NCI-H748 (cell line): ENCODE results near the gene ELMOD2.
"Not testable (repeated sequence)": the region's sequence is repeated elsewhere in the genome, so short reads cannot be mapped to it uniquely, and the experiment has no call there.

Experiments used
- DNase-seq: peaks from one replicate; lab custom pipeline; 2025; ENCODE audit not compliant: unreplicated experiment; lab: John Stamatoyannopoulos, UW

Gene ELMOD2, protein sequence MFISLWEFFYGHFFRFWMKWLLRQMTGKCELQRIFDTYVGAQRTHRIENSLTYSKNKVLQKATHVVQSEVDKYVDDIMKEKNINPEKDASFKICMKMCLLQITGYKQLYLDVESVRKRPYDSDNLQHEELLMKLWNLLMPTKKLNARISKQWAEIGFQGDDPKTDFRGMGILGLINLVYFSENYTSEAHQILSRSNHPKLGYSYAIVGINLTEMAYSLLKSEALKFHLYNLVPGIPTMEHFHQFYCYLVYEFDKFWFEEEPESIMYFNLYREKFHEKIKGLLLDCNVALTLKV

GRCh38 chr4:140523857-140524742, at the start of gene ELMOD2:
Gene ELMOD2 (plus strand): TSS chr4:140524168. CDS start chr4:140525429, 1,261 bp downstream.
- DNase-seq, result peak; percentile 97

DNA sequence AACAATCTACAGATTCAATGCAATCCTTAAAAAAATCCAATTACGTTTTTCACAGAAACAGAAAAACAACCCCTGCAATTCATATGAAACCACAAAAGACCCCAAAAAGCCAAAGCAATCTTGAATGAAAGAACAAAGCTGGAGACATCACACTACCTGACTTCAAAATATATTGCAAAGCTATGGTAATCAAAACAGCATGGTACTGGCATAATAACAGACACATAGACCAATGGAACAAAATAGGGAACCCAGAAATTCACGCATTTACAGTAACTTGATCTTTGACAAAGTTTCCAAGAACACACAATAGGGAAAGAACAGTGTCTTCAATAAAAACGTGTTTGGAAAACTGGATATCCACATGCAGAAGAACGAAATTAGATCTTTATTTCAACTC, 40.5 kb upstream of the ELMOD2 start:
- DNase-seq, result no peak

DNA sequence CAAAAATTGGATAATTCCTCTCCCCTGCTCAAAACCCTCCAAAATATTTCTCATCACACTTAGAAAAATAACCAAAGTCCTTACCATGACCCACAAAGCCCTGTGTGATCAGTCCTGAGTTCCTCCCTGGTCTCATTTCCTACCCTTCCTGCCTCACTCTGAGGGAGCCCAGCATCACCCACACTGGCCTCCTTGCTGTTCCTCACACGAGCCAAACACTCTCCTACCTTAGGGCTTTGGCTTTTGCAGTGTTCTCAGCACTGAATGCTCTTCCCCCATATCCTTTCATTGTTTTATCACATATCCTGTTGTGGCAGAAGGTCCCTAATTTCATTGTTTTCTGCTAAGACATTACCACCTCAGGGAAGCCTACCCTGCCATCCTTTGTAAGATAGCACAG, 38.0 kb upstream of the ELMOD2 start:
- no peak for DNase-seq

DNA sequence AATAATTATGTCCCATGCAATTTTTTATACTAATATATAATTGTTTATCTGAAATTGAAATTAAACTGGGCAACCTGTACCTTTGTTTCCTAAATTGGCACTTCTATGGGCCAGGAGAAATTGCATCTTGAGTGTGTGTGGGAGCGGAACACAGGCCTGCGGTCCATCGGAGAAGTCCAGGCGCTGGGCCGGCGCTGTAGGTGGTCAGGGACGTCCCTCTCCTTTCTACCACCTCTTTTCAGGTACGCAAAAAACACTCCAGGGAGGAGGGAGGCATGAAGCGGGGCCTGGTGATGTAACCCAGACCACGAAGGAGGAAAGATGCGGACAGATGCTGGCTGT, 26.6 kb upstream of the ELMOD2 start:
- no peak for DNase-seq

DNA sequence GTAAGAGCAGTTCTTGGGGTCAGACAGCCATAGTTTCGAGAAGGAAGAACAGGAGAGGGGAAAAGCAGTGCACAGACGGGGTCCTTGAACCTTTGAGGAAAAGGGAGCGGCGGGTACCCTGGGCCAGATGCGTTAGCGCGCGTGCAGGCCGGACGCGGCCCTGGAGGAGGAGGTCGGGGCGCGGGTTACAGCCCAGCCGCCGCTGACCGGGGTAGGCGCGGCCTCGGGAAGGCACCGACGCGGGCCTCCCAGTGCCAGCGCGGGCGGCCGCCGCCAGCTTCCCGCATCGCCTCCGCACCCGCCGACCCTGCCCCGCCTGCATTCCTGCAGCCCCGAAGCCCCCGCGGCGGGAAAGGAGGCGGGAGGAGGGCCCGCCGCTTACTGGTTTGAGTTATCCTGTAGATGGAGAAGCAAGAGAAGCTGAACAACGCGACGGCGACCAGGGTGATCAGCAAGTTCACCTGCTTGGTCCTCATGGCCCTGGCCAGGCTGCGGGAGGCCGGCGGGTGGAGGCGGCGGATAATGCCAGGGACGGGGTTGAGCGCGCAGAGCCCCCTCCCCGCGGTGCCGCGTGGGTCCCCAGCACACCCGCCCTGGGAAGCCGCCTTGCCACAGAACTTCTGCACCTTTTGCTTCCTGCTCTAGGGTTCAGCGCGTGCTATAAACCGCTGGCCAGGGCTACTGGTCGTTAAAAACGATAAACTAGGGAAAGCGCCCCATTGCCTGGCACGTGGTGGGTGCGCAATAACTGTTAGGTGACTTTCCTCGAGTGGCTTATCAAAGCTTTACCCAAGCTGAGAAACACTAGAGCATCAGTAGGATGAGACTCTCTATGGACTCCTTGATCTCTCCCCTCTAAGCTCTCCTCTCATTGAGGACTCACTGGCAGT, 26.0 kb upstream of the ELMOD2 start, which contains the start of gene MGAT4D:
MGAT4D (minus strand) TSS at position 547 of the 890 bp plus-strand sequence; CDS start at position 476, 71 bp downstream.
- DNase-seq, result no peak

DNA sequence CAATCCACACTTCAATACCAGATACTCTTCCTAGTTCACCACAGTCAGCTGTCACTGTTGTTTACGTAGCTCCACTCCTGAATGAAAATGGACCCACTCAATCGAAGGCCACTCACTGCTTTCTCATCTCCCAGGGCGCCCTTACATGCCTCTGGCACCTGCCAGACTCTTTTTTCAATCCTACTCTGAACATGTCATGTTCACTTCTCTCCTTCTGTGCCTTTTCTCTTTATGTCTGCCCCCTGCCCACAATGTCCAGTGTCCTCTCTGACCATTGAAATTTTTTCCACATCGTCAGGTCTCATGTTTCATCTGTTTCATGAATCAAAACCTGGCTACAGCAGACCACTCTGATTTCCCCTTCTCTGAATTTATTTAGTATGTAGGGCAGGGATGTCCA, 24.6 kb upstream of the ELMOD2 start:
- no peak for DNase-seq

DNA sequence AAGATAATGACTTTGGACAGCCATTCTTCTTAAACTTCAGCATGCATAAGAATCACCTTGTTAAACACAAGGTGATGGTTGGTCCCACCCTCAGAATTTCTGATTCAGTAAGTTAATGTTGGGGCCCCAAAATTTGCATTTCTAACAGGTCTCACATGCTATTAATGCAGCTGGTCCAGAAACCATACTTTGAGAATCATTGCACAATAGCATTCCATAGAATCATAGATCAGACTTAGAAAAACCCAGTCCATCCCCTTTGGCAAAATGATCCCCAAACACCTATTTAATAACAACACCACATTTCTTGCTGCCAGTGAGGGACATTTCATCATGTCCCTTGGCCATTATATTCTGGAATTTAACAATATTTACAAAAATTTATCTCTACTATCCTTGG, 19.7 kb upstream of the ELMOD2 start:
- no peak for DNase-seq

DNA sequence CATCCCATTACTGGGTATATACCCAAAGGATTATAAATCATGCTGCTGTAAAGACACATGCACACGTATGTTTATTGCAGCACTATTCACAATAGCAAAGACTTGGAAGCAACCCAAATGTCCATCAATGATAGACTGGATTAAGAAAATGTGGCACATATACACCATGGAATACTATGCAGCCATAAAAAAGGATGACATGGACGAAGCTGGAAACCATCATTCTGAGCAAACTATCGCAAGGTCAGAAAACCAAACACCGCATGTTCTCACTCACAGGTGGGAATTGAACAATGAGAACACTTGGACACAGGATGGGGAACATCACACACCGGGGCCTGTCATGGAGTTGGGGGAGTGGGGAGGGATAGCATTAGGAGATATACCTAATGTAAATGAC, 10.2 kb upstream of the ELMOD2 start:
- not testable (repeated sequence) for DNase-seq

DNA sequence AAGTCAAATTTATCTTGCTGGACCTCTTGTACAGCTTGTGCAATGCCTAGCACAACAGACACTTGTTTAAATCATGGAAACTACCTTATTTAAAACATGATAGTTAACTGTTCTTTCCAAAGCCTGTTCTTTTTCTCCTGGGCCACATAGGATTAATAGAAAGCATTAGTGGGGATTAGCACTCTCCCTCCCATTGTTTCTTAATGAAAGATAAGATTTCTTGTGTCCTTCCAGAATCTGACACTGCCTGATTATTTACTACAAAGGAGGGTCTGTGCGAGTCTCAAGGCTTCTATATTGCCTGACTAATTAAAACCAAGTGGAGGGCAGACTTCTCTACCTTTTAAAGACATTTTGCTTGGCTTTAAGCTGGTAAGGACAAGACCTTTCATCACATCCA, 8.5 kb upstream of the ELMOD2 start:
- DNase-seq, result no peak

DNA sequence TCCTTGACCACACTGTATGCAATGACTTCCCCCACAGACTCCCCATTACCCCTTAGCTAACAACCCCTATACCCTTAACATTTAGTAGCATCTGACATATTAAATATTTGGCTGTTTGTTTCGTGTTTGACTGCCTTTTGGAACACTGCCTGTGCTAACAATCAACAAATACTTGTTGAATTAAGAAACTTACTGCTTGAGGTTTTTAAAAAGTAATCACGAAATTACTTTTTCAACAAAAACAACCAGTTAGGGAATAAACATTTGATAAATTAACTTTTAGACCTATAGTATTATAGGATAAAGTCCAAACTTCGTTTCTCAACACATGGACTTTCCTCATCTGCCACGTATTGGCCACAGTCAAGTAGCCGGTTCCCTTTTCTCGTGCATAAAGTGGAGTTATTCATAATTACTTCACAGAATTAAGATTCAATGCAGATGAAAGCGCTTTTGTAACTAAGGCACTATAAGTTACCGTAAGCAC, 555 bp upstream of the ELMOD2 start:
- no peak for DNase-seq

DNA sequence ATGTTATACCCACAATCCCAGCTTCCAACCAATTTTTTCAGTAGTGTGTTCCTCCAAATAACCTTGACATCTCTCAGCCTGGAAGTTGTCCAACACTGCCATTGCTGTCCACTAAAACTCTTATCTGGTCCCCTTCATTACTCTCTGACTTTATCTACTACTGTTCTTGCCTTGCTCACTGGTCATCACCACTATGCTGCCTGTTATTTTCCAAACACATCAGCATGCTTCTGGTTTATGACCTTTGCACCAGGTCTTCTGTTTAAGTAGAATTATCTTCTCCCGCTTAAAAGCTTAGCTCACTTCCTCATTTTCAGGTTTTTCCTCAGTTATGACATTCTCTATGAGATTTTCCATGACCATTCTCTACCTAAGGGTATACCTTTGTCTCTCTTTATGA, 5.5 kb downstream of the ELMOD2 start:
- no peak for DNase-seq

DNA sequence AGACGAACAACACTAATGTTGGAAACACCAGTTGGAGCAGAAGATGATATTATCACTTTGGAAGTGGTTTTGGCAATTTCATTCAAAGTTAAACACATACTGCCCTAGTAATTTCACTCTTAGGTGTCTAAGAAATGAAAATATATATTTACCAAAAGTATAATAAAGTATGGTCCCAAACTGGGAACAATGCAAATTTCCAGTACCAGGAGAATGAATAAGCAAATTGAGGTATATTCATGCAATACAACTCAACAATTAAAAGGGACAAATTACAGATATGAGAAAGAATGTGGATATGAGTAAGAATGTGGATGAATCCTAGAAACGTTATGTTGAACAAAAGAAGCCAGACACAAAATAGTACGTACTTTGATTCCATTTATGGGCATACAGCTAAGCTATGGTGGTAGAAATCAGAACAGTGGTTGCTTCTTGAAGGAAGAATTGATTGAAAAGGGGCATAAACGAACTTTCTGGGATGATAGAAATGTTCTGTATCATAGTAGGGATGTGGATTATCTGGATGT, 10.0 kb downstream of the ELMOD2 start:
- no peak for DNase-seq

DNA sequence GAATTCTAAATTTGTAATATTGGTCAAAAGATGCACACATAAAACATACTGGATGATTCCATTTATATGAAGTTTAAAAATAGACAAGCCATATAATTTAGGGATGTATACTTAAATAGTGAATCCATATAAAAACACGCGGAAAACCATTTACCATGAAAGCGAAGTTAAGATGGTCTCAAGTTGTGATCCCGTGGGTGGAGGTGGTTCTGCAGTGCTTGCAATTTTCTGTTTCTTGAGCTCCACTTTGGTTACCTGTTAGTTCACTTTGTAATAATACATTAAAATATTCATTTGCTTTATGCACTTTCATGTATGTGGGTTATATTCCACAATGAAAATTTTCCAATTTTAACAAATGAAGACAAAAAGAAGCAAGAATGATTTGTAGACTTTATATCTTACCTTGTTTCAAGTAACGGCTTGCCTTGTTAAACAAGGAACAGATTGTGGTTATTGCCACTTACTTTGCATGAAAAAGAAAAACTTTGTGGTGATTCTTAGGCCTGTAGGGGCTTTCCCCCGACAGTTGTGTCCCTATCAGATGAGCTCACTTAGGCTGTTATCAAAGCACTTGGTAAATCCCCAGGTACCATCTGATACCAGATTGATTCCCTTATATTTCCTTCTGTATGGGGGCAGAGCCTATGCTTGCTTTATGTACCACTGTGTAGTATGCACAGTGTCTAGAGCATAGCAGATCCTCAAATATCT, 32.6 kb downstream of the ELMOD2 start:
- no peak for DNase-seq

DNA sequence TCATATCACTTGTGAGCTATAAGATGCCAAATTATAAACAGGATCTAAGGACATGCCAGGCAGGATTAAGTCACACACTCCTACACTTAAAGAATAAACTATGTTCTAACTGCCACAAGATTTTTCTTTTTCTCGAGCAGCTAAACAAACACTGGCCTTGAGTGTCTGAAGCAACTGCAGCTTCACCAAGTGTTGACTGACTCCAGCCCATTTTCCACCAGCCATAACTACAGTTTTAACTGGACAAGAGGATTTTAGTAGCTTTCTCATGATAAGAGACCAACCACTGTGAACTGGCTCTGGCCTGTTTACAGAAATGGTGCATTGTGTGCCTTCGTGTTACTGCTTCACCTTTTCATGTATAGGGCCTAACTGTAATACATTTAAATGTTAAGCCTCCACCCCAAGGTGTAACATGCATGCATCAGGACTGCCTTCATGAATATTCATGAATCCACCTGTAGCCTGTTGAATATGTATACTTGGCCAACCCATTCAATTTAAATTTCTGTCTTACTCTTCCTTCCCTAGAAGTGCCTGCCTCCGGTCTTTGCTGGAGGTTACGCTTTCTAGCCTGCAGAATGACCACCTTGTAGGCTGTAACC, 34.0 kb downstream of the ELMOD2 start:
- no peak for DNase-seq

DNA sequence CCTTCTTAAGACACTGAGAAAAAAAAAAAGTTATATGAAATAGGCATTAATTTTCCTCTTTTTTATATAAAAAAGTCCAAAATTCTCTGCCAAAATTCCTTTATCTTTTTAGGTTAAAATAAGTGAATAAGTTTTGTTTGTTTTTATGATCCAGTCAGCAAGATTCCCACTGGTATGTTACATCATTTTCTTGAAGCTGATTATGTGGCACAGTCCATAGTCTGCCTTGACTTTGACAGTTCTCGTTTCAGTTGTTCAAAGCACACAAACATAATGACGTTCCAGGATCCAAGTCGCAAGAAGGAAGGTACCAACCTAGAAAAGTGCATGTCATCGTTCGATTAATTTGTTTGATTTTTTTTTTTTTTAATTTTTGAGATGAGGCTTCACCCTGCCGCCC, 35.7 kb downstream of the ELMOD2 start:
- no peak for DNase-seq

- peak; percentile 34 for DNase-seq
Observed at GRCh38 chr4:140568507-140569306, 44.7 kb downstream of the ELMOD2 start, which contains the start of gene UCP1. Gene UCP1 (minus strand): TSS chr4:140568961. CDS start chr4:140568729, 232 bp downstream.

DNA sequence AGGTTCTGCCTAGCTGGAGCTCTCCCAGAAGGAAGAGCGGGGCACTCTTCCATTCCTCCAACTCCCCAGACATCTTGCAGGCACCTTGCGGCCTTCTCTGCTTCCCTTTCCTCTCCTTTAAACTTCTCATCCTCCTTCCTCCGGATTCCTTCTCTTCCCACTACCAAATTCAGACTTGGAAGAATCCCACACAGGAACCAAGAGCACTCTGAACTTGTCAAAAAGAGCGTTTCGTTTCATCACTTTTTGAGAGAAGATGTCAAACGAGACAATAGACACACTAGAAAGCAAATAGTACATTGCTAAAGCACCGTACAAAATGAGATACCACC, 45.3 kb downstream of the ELMOD2 start:
- no peak for DNase-seq

- DNase-seq, result no peak
Observed at GRCh38 chr4:140571620-140572019, 47.7 kb downstream of the ELMOD2 start.

GRCh38 chr4:140575489-140575888, 51.5 kb downstream of the ELMOD2 start:
- DNase-seq, result no peak
